Left lobe of liver (tissue), 2 donors: Measurements from ENCODE around the gene C2orf49. TPM values are rescaled to one million over a fixed set of nuclear protein-coding genes. Genes with fewer than 3 reads are reported as not detected.

Experiments used
- ATAC-seq: fragments of 200-7000 bp; cut with Tn5 transposase; one replicate; pipeline ENCODE4 v1.9.1; 2020; ENCODE audit warnings: mild to moderate bottlenecking, moderate library complexity
- DNase-seq: peaks from one replicate; pipeline ENCODE4 v3.0.0-alpha.2; 2020; ENCODE audit warnings: low spot score
- total RNA-seq: library from RNA; stranded (reverse); gene quantifications from one replicate; pipeline ENCODE4 v1.2.1, GENCODE V29; 2021
- donor health status: DM: no; HTN: no; CAD: no; lungs with moderate emphysema.
- donor health status: DM: no; HTN: yes; CAD: no.

C2orf49 gene
- total RNA-seq, result 5.2 TPM

DNA sequence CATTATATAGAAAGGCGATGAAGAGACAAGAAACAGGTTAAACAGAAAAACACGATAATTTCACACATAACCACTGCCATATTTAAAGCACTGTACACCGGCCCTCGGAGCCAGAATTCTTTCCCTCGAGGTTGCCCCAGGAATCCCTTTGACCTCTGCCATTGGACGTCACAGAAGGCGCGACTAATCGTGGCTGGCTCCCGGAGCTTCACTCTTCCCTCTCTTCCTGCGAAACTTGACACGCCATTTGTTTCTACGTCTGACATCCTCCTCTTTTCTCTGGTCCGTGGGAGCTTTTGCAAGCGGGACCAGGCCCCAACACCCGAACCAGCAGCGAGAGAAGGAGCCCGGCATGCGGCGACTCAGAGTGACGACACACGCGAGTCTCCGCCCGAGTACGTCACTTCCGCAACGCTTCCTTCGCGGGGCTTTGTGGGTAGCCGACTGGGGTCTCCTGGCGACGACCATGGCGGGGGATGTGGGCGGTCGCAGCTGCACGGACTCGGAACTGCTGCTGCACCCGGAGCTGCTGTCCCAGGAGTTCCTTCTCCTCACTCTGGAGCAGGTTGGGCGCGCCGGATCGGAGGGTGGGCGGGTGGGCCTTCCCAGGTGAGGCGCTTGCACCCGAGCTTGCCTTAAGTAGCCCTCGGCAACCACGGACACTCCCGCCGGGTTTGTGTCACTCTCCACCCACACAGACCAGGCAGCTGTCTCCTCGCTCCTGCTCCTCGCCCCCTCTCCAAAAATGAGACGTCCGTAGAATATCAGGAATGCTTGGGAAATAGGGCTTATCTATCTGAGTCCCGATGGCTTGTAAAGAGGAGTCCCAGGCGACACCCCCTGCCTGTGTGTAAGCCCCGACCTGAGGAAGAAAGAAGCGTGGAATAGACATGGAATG is at the start of gene C2orf49:
Gene C2orf49 (plus strand): TSS at position 419 of the 898 bp plus-strand sequence. CDS start 48 bp downstream, at position 467.
- ATAC-seq (peak; percentile 94), DNase-seq (peak; percentile 88)

DNA sequence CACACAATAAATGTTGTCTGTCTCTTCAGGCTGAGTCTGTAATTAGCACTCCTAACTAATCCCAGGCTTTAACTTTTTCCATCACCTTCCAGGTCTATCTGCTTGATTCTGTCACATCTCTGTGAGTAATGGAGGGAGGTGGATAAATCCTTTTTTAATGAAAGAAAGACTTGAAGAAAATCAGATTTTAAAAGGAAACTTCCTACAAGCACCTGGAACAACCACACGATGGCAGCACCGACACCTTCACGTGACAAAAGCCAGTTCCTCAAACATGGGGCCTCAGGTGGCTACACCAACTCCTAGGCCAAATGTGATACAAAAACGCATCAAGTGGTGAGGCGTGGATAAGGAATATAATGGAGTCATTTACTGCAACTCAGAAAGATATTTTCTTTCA is 49.6 kb upstream of the C2orf49 start:
- ATAC-seq (peak; percentile 62), DNase-seq (no peak)

- ATAC-seq (no peak), DNase-seq (no peak)
Observed at GRCh38 chr2:105288133-105288532, 49.2 kb upstream of the C2orf49 start.

- DNase-seq (no peak), ATAC-seq (no peak)
Observed at GRCh38 chr2:105290981-105291660, 46.2 kb upstream of the C2orf49 start.

DNA sequence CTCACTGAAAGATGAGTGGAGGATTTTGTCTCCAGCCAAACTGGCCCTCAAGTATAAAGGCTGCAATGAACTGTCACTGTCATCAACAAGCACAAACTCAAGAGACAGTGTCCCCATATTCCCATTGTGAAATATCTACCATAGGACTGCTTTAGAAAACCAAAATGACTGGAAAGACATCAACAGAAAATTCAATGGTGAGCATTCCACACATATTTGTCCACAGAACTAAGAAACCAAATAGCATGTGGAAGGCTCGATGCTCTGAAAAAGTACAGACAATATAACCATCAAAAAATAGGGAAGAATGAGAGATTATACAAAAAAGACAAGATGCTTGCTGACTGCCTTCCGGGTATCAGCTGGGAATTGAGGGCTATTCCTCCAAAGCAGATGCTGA is 45.4 kb upstream of the C2orf49 start:
- no peak for DNase-seq
- ATAC-seq, result no peak

- no peak for DNase-seq
- no peak for ATAC-seq
Observed at GRCh38 chr2:105294046-105294445, 43.3 kb upstream of the C2orf49 start.

DNA sequence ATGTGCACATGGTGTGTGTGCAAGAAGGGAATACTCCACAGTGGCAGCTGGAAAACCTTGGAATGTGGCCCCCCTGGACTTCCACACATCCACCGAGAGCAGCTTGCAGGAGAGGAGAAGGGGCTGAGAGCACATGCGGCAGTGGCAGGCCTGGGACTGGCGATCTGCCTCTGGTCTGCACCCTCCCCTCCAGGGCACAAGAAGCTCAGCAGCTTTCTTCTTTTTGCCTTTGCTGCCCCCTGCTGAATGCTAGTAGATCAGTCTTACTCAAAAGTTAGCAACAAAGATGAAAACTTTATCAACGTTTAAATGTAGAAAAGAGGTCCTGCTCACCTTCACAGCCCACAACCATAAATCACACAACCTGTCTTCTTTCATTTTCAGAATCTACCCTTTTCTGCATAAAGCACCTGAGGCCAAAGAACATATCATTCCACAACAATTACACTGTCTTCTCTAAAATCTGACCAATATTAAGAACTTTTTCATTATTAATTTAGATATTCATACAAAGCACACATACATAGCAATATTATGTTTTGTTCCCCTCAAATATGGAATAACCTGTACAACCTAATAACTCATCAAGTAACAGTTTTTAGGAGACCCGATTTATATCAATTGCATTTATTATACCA is 42.4 kb upstream of the C2orf49 start:
- DNase-seq (no peak), ATAC-seq (peak; percentile 58)

- ATAC-seq (no peak), DNase-seq (no peak)
Observed at GRCh38 chr2:105296017-105296611, 41.2 kb upstream of the C2orf49 start.

DNA sequence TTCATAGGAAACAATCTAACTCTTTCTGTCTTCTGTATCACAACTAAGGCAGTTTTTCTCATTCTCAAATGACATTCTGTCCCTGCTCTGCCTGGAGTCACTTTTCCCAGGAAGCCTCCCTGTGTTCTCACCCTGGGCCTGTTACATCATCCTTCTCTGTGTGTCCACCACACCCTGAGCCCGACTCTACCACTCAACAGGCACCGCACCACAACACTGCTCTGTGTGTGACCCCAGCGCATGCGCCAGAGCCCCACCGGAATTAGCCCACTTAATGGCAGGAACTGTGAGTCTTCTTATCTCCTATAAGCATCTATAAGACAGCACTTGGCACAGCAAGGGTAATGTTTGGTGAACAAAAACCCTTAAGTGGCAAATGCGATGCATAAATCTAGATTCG is 40.1 kb upstream of the C2orf49 start:
- ATAC-seq (no peak), DNase-seq (no peak)

DNA sequence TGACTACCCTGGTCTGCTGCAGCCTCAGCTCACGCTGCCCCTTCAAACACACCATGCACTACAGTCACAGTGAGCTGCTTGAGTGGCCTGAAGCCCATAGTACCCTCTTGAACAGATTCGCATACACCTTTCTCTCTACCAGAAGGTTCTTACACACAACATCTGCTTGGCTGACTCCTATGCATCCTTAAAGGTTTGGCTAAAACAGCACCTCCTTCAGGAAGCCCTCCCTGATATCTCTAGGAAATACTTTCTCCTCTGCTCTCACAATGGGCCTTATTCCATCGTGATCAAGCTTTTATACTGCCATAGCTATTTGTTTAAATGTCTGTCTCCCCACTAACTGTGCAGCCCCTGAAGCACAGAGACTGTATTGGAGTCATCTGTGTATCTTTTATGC is 39.3 kb upstream of the C2orf49 start:
- no peak for DNase-seq

DNA sequence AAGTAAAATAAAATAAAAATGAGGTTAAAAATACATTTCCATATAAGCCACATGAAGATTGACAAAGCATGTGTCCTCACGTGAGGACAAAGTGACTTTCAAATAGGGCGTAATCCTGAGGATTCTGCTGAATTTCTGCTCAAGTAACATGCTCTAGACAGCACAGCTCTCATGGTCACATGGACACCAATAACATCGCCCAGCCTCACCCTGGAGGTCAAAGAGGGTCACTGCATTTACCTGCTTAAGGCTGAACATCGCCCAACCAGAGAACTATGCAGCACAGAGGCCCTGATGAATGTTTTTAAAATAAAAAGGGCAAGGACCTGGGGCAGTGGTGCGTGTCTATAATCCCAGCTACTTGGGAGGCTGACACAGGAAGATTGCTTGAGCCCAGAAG is 38.0 kb upstream of the C2orf49 start:
- no peak for DNase-seq
- ATAC-seq, result peak; percentile 27

More for the DNA sequence above, 39.3 kb upstream of the C2orf49 start:
- no peak for ATAC-seq

- ATAC-seq (no peak), DNase-seq (no peak)
Observed at GRCh38 chr2:105301646-105302045, 35.7 kb upstream of the C2orf49 start.

DNA sequence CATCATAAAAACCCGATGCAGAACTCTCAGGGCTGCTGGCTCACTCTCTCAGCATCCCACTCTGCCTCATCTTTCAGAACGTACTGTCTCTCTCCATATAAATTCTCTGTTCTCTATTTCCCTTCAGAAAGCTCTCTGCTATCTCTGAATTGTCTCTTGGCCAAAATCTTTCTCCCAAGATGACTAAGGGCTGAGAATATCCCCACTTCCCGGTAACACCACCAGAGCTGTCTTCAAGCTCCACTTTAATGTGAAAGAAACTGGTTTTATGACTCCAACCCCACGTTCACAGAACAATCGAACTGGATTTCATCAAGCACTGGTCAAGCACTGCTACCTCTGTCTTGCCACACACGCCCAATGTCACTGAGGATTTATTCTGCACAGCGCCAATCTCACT is 30.2 kb upstream of the C2orf49 start:
- ATAC-seq (no peak), DNase-seq (no peak)

DNA sequence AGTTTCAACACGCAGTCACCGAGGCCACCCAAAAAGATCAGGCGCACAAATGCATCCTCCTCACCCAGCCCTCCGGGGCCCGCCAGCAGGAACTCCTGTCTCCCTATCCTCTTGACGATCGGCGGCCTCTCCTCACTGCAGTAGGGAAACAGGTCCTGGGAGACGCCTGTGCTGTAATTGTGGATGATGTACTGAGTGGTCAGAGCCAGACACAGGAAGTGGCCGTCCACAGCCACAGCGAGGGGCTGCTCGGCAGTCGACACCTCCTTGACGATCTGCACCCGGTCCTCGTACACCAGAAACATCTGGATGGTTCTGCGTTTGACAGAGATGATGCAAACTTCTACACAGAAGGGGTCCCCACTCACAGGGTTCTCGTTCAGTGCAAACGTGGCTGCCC is 29.8 kb upstream of the C2orf49 start:
- no peak for ATAC-seq
- DNase-seq, result no peak

- ATAC-seq, result no peak
Observed at GRCh38 chr2:105307962-105308361, 29.4 kb upstream of the C2orf49 start.

DNA sequence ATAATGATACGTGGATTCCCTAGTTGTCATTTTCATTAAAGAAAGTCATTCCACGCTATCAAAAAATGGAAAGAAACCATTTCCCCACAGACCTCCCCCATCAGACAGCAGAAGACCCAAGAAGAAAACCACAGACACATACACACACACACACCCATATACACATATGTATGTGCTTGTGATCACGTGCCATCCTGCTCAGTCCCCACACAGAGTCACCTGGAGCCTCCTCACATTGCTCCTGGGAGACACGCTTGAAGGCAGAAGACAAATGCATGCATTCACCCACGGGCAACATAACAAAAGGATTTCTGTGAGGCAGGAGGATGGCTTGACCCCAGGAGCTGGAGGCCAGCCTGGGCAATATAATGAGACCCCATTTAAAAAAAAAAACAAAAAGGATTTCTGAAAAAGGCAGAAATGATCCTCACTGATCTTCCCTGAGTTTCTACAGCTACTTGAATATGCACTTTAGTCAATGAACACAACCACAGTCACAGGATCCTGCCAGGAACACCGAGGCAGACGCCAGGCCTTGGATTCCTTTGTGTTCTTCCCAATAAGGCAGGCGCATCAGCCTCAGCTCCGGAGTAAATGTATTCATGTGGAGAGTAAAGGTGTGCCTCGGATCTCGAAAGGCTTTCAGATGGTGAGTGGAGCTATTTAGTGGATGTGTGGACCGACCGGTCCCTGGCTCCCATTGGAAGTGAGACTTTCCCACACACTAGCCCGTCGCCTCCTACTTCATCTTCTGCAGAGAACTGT is 28.8 kb upstream of the C2orf49 start:
- DNase-seq (no peak), ATAC-seq (no peak)

More at GRCh38 chr2:105307962-105308361, 29.4 kb upstream of the C2orf49 start:
- DNase-seq, result no peak

DNA sequence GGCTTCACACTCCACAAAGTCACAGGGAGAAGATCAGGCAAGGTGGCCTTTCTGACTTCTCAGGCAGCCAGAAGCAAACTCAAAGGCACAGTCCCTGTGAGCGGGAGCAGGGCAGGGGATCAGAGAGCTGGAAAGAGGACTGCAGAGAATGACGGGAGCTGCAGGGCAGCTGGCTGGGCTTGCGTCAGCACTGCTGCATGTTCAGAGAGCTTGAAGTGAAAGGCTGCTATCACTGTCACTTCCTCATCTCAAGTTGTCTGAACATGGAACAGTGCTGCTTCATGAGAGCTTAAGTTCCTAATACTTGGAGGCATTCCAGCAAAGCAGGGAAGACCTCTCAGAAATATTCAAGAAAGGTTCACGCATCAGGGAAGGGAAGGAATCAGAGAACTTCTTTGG is 28.2 kb upstream of the C2orf49 start:
- no peak for DNase-seq
- ATAC-seq, result peak; percentile 65

GRCh38 chr2:105313877-105314276 is 23.5 kb upstream of the C2orf49 start:
- no peak for ATAC-seq

GRCh38 chr2:105315314-105315713 is 22.0 kb upstream of the C2orf49 start:
- DNase-seq (no peak), ATAC-seq (no peak)

More at GRCh38 chr2:105313877-105314276, 23.5 kb upstream of the C2orf49 start:
- DNase-seq, result no peak

DNA sequence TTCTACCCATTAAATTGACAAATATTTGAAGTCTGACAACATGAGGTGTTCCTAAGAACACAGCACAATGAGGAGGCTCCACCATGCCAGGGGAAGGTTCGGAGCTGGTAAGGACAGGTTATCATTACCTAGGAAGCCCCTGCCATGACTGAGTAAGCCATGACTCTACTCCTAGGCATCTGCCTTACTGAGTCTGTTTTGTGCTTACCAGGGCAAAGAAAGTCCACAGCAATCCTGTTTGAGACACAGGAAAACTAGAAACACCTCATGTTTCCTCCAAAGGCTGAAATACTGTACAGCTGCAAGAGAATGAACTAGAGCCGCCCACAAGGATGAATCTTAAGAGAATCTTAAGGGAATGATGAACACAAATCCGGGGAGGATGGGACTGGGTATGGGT is 19.4 kb upstream of the C2orf49 start:
- DNase-seq (no peak), ATAC-seq (no peak)
